Endometrial microvascular endothelial cells (primary cell): ENCODE data around the gene PLEKHA6. TPM values are rescaled to one million over a fixed set of nuclear protein-coding genes. Genes with fewer than 3 reads are reported as not detected.

Experiments used
- in situ Hi-C: cut with HindIII; loops from 2 replicates; pipeline ENCODE4 v1.10.0; 2017; ENCODE audit warnings: low sequenced_read_pairs, low pct_unique_long_range_greater_than_20kb; ENCODE audit errors: inconsistent ontology term
- total RNA-seq: library from RNA; depleted of rRNA; stranded (reverse); fragments of >200 nt; gene quantifications from one replicate; pipeline ENCODE4 v1.2.3, GENCODE V29; 2015; ENCODE audit errors: inconsistent ontology term

Gene PLEKHA6
- total RNA-seq, 1 donor from 2014 or later: 2.2 TPM

GRCh38 chr1:204299814-204300365, 59.8 kb downstream of the PLEKHA6 start:
- in situ Hi-C loops: no loop called here

GRCh38 chr1:204296431-204296988, 63.2 kb downstream of the PLEKHA6 start:
- in situ Hi-C loops: no loop called here

DNA sequence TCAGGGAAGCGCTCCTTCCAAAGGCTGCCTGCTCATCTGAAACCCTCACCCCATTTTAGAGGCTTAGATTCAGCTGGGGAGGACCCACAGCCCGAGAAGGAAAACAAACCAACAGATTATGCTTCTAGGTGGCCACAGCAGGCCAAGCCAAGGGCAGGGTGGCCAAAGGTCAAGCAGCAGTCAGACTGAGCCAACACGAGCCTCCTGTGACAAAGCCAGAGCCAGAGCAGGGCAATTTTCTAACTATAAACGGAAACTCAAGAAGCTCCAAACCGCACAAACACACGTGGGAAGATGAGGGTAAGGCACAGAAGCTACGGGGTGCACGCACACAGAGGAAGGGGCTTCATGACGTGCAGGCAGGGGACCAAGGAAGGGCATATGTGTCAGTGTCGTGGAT, 64.1 kb downstream of the PLEKHA6 start:
- in situ Hi-C loops: no loop called here

- in situ Hi-C loops: no loop called here
Measured at GRCh38 chr1:204294357-204294756, 65.4 kb downstream of the PLEKHA6 start.

GRCh38 chr1:204293605-204294337, 66.0 kb downstream of the PLEKHA6 start:
- in situ Hi-C loops: no loop called here

GRCh38 chr1:204292740-204293139, 67.0 kb downstream of the PLEKHA6 start:
- in situ Hi-C loops: no loop called here

GRCh38 chr1:204289280-204289679, 70.4 kb downstream of the PLEKHA6 start:
- in situ Hi-C loops: no loop called here

- in situ Hi-C loops: no loop called here
Measured at GRCh38 chr1:204288021-204288588, 71.6 kb downstream of the PLEKHA6 start.

GRCh38 chr1:204287466-204287891, 72.2 kb downstream of the PLEKHA6 start:
- in situ Hi-C loops: no loop called here

DNA sequence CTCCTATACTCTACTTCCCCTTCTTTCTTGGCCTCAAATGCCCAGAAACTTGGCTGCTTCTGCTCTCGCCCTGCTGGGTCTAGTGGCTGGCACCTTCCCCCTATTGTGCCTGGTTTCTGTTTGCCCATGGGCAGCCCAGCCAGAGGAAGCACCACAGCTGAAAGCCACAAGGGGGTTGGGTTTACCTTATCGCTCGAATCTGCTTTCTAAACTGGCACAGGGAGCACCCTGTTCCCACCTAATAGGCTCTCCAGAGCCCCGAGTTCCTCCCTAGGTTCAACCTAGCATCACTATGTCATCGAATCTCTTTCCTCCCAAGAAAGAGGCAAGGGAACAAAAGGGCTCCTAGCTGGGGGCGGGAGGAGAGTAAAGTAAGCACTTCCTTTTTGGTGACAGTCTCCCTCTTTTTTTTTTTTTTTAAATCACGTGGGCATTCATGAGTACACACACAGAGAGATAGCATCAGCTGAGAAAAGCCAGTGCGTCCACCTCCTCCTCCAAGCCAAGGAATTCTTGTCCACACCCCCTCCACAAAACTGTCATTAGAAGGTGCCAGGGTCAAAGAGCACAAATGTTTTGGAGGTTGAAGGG, 72.8 kb downstream of the PLEKHA6 start:
- in situ Hi-C loops: no loop called here

GRCh38 chr1:204286315-204286714, 73.4 kb downstream of the PLEKHA6 start:
- in situ Hi-C loops: no loop called here

GRCh38 chr1:204285436-204286305, 74.1 kb downstream of the PLEKHA6 start:
- in situ Hi-C loops: no loop called here

GRCh38 chr1:204284929-204285328, 74.8 kb downstream of the PLEKHA6 start:
- in situ Hi-C loops: no loop called here

DNA sequence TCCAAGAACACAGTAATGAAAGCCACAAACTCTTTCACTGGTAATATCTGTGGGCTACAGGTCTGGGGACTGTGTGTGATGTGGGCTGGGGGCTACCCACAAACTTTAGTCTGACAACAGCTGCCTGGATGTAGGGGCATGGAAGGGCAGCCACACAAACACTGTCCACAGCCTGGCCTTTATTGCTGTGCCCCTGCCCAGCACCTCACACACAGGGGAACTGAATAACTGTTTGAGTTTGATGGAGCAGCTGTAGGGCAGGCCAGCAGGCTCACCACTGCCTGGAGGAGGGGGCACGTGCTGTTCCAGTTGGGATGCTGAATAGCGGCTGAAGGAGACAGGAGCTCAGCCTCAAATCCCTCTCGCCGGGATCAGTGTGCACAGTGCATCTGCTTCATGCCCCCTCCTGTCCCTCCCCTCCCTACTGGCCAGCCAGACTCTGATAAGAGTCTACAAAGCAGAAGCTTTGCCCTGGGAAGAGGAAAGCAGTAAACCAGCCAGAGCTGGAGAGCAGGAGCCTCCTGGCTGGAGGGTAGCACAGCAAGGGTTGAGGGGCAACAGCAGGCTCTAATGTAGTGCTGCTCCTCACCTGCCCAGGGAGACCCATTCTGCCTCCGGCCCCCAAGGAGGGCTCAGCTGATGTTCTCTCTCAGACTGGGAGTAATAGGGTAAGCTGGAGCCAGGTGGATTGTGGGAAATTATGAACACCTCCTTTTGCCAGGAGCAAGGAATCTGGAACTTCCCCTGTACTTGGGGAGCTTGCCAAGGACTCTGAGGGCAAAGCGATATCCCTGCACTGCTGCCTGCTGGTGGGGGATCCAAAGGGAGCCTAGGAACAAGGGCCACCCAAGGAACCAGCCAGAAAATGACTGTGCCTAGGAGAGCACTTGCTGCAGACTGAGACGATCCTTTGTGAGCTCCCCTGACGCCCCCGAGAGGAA, 75.7 kb downstream of the PLEKHA6 start:
- in situ Hi-C loops: no loop called here

- in situ Hi-C loops: no loop called here
Measured at GRCh38 chr1:204282761-204283221, 76.9 kb downstream of the PLEKHA6 start.

- in situ Hi-C loops: no loop called here
Measured at GRCh38 chr1:204280099-204280961, 79.4 kb downstream of the PLEKHA6 start.

GRCh38 chr1:204278958-204279357, 80.8 kb downstream of the PLEKHA6 start:
- in situ Hi-C loops: no loop called here
